Measurements from ENCODE around the gene OR1A2.

GRCh38 chr17:3213587-3213986 is 16.3 kb downstream of the OR1A2 start:
- TF ChIP-seq POLR2A (IDR thresholded peaks at IDR 0.05), result no peak
- TF ChIP-seq, protein P1, sequence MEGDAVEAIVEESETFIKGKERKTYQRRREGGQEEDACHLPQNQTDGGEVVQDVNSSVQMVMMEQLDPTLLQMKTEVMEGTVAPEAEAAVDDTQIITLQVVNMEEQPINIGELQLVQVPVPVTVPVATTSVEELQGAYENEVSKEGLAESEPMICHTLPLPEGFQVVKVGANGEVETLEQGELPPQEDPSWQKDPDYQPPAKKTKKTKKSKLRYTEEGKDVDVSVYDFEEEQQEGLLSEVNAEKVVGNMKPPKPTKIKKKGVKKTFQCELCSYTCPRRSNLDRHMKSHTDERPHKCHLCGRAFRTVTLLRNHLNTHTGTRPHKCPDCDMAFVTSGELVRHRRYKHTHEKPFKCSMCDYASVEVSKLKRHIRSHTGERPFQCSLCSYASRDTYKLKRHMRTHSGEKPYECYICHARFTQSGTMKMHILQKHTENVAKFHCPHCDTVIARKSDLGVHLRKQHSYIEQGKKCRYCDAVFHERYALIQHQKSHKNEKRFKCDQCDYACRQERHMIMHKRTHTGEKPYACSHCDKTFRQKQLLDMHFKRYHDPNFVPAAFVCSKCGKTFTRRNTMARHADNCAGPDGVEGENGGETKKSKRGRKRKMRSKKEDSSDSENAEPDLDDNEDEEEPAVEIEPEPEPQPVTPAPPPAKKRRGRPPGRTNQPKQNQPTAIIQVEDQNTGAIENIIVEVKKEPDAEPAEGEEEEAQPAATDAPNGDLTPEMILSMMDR (IDR thresholded peaks at IDR 0.05), result no peak

All from tibial nerve (tissue), 3 donors.